GM12872 (cell line): Measurements from ENCODE around the gene LYRM1.

Source experiments
- TF ChIP-seq, protein P1 (sequence below): IDR thresholded peaks from 3 replicates; pipeline ENCODE4 v1.5.1; 2011; ENCODE audit warnings: low read depth, mild to moderate bottlenecking, low read length, moderate library complexity; ENCODE audit not compliant: insufficient read depth

LYRM1 gene

DNA sequence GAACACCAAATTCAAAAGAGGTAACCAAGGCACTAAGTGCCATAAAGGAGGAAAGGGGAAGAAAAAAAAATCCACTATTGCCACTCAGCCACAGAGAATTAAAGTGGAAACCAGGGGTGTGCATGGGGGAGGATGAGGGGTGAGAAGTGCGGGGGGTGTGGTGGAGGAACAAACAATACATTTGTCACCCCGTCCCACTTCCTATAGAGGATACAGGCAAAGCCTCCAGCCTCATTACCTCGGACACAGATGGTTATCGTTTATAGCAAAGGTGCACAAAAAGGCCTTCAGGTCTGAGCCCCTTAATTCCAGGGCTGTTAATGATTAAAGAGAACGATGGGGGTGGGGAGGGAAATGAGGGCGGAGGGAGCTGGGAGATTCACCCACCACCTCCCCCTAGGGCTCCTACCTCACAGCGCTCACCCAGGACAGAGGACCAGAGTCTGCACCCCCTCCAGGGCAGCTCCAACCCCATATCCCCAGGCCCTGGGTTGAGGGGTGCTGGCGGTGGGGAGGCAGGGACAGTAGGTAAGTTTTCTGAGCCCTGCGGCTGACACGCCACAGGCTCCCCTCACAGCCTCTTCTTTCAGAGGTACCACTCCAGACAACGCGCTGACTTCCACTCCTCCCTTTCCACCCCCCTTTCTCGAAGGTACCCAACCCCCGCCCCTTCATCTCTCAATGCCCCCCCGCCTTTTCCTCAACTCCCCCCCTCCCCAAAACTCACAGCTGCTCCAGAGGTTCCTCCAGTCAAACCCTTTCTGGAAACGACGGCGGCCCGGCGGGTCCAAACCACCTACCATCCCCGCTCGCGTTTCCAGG, 883 bp upstream of the LYRM1 start:
- TF ChIP-seq, protein P1, sequence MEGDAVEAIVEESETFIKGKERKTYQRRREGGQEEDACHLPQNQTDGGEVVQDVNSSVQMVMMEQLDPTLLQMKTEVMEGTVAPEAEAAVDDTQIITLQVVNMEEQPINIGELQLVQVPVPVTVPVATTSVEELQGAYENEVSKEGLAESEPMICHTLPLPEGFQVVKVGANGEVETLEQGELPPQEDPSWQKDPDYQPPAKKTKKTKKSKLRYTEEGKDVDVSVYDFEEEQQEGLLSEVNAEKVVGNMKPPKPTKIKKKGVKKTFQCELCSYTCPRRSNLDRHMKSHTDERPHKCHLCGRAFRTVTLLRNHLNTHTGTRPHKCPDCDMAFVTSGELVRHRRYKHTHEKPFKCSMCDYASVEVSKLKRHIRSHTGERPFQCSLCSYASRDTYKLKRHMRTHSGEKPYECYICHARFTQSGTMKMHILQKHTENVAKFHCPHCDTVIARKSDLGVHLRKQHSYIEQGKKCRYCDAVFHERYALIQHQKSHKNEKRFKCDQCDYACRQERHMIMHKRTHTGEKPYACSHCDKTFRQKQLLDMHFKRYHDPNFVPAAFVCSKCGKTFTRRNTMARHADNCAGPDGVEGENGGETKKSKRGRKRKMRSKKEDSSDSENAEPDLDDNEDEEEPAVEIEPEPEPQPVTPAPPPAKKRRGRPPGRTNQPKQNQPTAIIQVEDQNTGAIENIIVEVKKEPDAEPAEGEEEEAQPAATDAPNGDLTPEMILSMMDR = no peak

DNA sequence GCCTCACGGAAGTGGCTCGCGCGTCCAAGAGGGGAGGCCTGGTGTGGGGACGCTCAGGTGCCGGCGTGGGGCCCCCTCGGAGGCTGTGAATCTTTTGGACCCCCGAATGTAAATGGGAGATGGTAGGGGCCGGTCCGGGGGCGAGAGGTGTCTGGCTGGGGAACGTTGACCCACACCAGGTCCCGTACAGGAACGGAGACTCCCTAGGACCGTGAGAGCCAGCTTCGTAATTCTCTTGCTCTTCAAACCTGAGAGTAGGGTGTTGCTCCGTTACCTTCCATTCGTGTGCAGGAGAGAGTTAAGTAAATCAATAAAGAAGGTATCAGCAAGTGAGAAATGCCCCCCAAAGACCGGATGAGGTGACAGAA, 481 bp downstream of the LYRM1 start:
- TF ChIP-seq, protein P1 = no peak

DNA sequence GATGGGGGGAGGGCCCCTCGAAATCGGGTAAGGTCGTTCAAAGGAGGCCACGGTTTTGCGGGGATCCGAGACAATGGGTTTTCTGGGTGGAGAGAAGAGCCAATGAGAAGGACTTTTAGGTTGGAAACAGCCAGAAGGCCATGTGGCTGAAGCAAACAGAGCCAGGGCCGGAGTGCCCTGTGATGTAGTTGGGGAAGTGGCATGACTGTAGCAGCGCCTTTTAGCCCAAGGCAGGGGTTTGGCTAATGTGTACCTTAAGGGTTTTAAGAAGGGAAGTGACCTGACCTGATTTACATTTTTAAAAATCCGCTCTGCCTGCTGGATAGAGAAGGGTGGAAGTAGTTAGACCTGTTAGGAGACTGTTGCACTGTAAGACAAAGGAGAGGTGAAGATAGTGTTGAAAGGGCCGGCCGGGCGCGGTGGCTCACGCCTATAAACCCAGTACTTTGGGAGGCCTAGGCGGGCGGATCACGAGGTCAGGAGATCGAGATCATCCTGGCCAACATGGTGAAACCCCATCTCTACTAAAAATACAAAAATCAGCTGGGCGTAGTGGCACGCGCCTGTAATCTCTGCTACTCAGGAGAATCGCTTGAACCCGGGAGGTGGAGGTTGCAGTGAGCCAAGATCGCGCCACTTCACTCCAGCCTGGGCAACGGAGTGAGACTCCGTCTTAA, 1.0 kb downstream of the LYRM1 start:
- TF ChIP-seq, protein P1 = no peak

DNA sequence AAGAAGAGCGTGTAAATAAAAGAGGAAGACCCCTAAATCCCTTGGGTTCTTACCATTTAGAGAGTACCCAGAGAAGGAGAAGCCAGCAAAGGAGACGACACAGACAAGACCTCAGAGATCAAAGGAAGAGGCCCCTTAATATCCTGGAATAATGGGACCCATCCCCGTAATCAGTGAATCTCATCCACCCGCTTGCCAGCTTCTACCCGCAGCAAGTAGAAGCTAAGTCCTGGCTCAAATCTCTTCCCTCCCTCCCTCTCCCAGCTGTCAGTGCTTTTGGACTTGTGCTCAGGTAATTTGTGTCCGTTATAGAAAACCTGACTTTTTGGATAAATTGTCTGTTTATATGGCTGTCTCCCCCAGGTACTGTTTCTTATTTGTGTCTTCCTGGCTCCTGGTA, 1.9 kb downstream of the LYRM1 start:
- TF ChIP-seq, protein P1 = no peak

DNA sequence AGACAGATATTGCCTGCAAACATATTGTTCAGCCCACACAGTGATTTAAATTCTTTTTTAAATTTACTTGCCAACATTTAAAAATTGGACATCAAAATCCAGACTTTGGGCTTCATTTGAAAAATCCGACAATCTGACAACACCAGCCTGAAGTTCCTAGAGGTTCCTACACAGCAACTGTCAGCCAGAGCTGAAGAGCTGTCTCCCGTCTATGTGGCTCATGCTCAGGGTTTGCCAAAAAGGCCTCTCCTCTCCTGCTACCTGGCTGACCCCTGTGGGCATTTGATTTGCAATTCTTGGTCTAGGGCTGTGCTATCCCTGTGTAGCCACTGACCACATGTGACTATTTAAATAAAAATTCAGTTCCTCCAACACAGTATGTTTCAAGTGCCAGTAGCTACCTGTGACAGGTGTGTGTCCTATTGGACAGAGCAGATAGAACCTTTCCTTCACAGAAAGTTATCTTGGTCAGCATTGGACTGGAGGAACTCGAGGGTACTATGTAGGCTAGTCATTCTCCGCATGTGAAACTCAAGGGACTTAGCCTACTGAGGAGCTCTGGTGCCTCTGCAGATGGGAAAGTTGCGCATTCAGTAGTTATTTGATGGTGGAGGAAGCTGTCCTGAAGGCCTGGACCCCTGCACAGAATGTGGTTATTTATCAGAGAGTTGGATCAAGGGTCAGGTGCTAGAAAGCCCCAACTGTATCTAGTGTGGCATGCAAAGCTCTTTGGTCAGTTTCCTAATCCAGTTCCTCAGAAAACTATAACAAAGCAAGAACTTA, 2.7 kb downstream of the LYRM1 start:
- TF ChIP-seq, protein P1 = no peak

DNA sequence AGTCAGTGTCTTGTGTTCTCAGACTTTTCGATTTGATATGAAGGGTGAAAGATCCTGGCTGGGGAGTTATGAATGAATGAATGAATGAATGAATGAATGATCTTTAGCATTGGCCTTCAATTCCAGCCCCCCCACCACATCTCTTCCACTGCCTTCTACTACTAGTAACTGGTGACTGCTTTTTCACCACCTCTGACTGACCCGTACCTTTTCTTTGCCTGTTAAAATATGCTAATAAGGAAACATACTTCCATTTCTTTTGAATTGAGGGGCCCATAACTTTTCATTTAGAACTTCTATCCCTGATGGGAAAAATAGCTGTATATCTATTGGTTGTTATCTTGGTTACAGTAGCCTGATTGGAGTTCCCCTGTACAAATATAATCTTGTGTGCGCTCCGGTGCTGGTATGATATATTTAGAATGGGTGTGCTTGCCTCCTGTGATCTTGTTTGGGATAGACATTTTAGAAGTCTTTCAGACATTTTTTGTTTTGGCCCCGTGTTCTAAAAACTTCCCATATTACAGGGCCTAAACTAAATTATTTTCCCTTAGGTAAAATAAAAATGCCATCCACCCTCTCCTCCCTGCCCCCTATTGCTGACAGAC, 3.4 kb downstream of the LYRM1 start:
- TF ChIP-seq, protein P1 = no peak
